Stimulated activated CD4-positive, alpha-beta T cell treated with anti-CD3 and anti-CD28 coated beads, Interleukin-1b, Interleukin-23, amount 100 ng/mL, for 1 hour (primary cell): ENCODE data around the gene ANKK1.

Source experiments
- DNase-seq, 2 donors: peaks; one replicate each; pipeline ENCODE4 v3.0.0-alpha.2; 2020; ENCODE audit warnings: low read depth in 2 of 2

The ANKK1 gene

GRCh38 chr11:113377681-113378412, 9.7 kb upstream of the ANKK1 start:
- no peak for DNase-seq

- DNase-seq: no peak
Observed at GRCh38 chr11:113378692-113379091, 8.9 kb upstream of the ANKK1 start.

- DNase-seq: no peak
Observed at GRCh38 chr11:113382121-113382520, 5.5 kb upstream of the ANKK1 start.

GRCh38 chr11:113384551-113384950, 3.0 kb upstream of the ANKK1 start:
- DNase-seq: no peak

DNA sequence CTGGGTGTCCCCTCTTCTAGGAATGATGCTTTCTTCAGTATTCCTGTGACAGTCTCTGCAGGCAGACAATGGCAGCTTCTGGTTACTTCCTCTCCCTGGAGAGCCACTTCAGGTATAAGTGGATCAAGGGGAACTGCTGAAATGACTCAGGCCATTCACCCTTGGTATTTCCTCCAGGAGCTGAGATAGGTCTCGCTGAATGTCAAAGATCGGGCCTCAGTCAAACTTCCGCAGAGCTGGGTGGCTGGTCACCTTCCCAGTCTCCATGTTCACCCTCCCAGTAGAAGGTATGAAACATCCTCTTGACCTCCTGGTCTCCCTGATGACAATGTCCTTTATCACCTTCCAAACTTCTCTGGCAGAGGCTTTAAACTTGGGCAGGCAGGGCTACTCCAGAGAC, 1.8 kb upstream of the ANKK1 start:
- no peak for DNase-seq

DNA sequence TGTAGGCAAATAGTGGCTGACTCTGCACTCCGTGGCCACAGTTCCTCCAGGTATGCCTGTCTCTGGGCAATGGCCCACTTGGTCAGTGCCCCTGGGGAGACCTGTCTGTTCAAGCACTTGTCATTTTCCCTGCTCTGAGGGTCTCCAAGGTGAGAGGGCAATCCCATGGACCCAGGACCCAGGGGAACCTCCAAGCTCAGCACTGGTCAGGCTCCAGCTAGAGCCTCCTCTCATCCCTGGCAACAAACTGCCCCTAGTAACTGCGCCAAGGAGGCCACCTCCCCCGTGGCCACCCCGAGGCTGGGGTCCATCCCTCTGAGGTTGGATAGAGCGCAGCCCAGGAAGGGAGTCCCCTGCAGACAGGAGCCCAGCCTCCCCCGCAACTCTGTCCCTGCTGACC, 713 bp upstream of the ANKK1 start:
- DNase-seq: no peak

GRCh38 chr11:113389272-113389671, 1.7 kb downstream of the ANKK1 start:
- no peak for DNase-seq

DNA sequence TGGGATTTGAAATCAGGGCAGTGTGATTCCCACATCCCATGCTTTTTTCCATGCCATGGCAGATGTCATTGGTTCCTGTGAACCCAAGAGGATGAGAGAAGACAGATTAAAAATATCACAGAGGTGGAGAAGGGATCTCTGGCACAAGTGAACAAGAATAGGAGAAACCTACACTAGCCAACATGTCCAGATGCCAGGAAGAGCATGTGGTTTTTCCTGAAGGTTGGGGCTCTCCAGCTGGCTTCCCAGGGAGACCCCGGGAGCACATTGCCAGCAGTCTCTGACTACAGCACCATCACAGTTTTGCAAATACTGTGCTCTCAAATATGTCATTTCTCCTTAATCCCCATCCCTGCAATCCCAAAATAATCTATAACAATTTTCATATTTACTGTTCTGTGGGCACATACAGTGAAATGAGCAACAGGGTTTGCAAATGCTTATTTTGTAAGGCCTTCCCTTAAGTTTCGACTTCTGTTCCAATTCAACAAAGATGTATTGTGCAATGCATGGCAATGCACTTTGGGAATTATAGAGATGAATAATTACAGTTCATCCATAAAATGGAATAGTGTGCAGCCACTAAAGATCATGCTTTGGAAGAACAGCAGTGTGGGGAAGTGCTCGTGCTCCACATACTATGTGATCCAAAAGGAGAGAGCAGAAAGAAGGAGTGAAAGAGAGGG, 4.8 kb downstream of the ANKK1 start:
- no peak for DNase-seq

DNA sequence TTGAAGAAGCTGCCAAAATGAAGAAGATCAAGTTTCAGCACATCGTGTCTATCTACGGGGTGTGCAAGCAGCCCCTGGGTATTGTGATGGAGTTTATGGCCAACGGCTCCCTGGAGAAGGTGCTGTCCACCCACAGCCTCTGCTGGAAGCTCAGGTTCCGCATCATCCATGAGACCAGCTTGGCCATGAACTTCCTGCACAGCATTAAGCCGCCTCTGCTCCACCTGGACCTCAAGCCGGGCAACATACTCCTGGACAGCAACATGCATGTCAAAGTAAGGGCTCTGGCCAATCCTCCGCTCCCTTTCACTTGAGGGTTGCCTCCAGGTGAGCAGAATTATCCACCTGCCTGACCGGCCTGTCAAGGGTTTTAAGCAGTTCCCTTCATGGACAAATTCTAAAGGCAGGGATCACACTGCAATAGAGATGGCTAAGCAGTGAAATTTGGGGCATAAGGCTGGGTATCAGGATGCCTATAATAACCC, 6.0 kb downstream of the ANKK1 start:
- DNase-seq: no peak

DNA sequence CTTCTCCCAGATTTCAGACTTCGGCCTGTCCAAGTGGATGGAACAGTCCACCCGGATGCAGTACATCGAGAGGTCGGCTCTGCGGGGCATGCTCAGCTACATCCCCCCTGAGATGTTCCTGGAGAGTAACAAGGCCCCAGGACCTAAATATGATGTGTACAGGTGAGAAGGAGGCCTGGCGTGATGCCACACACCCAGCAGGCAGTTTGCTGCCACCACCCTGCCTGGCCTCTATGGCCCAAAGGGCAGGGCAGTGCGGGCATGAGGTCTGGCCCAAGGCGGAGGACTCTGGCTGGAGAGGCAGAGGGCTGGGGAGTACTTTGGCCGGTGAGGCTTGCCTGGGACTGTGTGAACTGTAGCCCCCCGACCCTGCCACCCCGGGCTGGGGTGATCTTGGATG, 7.3 kb downstream of the ANKK1 start:
- no peak for DNase-seq

GRCh38 chr11:113395782-113396336, 8.3 kb downstream of the ANKK1 start:
- DNase-seq: no peak

GRCh38 chr11:113396690-113397089, 9.1 kb downstream of the ANKK1 start:
- no peak for DNase-seq

DNA sequence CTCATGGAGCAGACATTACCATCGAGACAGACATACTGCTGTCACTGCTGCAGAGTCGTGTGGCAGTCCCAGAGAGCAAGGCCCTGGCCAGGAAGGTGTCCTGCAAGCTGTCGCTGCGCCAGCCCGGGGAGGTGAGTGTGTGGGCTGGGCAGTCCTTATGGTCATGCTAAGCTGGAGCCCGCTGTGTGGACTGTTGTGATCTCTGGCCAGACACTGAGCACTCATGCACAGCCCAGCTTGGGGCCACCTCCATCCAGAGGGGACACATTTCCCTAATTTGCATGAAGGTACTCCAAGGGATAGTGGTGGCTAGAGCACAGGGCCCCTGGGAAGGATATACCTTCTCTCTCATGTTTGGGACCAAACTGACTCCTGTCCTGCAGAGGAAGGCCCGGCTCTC, 9.6 kb downstream of the ANKK1 start:
- DNase-seq: no peak

- DNase-seq: no peak
Observed at GRCh38 chr11:113397821-113398220, 10.2 kb downstream of the ANKK1 start.

DNA sequence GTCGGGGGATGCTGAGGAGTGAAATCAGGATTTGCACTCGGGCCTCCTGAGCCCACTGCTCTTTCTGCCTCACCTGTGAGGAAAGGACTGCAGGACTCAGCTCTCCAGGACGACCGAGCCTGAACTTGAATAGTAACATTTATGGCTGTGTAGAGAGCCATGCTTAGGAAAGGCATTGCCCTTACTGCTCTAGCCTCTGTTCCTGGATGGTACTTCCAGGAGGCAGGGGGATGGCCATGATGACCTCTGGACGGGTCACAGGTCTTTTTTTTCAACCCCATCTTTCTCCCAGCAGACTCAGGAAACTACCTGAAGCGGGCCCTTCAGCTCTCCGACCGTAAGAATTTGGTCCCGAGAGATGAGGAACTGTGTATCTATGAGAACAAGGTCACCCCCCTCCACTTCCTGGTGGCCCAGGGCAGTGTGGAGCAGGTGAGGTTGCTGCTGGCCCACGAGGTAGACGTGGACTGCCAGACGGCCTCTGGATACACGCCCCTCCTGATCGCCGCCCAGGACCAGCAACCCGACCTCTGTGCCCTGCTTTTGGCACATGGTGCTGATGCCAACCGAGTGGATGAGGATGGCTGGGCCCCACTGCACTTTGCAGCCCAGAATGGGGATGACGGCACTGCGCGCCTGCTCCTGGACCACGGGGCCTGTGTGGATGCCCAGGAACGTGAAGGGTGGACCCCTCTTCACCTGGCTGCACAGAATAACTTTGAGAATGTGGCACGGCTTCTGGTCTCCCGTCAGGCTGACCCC, 11.3 kb downstream of the ANKK1 start:
- DNase-seq: no peak

- DNase-seq: no peak
Observed at GRCh38 chr11:113400631-113401230, 13.2 kb downstream of the ANKK1 start.

- DNase-seq: no peak
Observed at GRCh38 chr11:113401718-113402117, 14.1 kb downstream of the ANKK1 start.

DNA sequence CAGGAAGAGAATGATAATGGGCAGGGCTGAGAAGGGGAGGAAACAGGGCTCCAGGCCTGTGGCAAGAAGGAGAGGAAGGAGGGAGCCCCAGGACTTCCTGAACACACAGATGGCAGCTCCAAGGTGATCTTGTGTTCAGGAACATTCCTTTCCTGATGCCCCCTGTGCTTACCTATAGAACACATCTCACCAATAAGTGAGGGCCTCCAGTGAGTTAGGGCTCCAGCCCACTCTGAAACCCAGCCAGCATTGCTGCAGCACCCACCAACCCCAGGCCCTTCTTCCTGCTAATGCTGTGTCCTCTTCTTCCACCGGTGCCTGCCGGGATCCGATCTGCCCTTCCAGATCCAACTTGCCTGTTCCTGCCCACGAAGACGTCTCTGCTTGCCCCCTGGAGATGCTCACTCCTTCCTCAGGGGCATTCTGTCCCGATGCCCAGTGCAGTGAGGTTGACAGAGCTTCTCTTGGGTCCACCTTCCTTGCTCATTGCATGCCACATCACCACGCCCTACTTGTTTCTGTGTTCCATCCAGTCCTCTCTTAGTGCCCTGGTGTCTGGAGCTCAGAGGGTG, 17.4 kb downstream of the ANKK1 start:
- DNase-seq: no peak

DNA sequence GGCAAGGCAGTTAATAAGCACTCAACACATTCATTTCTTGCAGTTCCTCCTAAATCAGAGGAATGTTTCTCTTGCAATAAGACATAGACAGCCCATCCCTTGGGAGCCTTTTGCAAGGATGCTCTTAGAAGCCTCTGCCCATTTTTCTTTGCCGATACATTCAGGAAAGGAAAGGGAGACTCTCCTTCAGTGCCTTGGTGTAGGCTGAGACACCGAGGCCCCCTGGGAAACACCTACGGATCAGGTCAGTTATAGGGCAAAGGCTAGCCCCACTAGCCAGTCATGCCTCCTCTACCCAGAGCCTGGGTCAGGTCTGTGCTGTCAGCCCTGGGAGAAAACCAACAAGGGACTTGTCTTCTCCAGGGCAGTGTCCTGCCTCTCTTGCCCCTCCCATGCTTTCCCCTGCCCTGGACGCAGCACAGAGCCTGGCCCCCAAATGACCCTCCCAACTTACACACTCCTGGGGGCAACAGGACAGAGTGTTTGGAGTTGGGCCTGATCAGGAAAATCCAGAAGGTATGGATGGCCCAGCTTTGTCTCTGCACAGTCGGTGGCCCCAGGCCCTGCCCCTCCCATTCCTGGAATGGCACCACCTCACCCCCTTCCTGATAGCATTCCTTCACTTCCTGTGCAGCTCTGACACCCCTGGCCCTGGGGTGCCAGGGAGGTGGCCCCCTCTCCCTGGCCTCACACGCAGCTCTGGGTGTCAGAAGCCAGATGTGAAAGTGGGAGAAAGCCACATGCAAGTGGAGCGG, 18.3 kb downstream of the ANKK1 start:
- no peak for DNase-seq

DNA sequence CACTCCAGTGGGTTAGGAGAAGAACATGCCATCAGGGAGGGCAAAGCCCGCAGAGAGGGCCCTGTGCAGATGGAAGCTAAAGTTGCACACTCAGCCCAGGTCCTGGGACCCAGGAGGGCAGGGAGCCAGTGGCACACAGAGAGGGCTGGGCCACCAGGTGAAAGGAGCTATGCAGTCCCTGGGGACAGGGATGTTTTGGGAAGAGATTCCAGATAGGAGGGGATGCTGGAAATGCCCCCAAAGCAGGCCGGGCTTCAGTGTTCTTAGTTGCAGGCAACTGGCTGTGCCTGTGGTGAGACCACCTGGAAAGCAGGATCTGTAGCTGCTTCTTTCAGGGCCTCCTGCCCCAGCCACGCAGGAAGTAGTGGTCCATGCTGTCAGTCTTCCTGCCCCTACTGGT, 19.6 kb downstream of the ANKK1 start:
- no peak for DNase-seq

- DNase-seq: no peak
Observed at GRCh38 chr11:113408206-113408605, 20.6 kb downstream of the ANKK1 start.
